DMS53 treated with DMSO at 0.1 percent for 48 hours (cell line): ENCODE data around the gene DUSP2.

ENCODE experiments used
- DNase-seq: peaks from one replicate; lab custom pipeline; 2025; ENCODE audit not compliant: unreplicated experiment; lab: John Stamatoyannopoulos, UW

Gene DUSP2

DNA sequence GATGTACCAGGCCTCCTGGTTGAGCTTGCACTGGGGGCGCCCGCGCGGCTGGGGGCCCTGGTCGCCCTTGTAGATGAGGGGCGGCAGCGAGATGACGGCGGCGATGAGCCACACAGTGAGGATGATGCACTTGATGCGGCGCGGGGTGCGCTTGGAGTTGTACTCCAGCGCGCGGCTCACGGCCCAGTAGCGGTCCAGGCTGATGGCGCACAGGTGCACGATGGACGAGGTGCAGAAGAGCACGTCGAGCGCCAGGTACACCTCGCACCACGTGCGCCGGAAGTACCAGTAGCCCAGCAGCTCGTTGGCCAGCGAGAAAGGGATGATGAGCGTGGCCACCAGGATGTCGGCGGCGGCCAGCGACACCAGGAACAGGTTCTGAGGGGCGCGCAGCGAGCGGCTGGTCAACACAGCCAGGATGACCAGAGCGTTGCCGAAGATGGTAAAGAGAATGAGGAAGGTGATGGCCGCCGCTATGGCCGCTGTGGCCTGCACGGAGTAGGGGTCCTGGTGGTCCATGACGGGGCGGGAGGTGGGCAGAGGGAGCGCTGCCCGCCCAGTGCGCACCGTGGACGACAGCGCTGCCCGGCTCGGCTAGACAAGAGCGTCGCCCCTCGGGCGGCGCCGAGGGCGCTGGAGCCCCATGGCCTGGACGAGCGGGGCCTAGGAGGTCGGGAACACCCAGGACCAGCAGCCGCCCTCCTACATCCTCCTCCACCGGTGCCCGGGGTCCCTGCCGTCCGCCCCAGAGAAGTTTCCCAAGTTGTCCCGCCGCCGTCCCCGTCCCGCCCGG lies 29.4 kb downstream of the DUSP2 start:
- no peak for DNase-seq

DNA sequence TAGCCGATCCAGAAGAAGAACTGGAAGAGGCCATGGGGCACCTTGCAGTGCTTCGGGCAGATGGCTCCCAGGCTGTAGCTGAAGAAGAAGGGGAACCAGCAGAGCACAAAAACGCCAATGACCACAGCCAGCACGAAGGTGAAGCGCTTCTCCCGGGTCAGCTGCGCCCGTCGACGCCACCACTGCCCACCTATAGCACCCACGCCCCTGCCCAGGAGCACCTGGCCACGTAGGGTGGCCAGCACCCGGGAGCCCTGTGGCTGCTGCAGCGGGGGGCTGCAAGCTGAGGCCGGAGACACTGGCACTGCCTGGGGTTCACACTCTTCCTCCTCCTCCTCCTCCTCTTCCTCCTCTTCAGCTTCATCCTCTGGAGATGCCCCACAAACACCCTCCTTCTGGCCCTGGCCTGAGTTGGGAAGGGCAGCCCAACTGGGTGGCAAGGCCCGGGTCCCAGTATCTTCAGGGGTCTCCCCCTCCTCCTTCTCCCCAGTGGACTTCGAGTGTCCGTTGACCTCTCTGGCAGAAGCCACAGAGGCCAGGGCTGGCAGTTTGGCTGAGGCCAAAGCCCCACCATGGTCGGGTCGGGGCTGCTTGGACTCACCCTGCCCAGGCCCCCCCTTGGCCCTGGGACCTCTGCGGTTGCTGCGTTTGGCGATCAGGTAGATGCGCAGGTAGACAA lies 30.2 kb downstream of the DUSP2 start:
- DNase-seq = no peak

DNA sequence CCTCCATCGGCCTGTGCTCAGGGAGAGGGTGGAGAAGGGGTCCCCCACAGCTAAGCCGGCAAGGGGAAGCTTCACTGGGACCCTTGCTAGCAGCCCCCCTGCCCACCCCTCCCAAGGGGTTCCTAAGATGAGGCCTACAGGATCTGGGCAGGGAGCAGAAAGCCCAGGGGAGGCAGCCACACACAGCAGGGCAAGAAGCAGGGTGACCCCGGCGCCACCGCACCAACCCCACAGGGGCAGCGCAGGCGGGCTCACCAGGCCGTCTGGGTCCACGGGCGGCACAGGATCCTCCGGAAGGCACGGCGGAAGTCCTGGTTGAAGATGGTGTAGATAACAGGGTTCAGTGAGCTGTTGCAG lies 30.7 kb downstream of the DUSP2 start:
- no peak for DNase-seq

DNA sequence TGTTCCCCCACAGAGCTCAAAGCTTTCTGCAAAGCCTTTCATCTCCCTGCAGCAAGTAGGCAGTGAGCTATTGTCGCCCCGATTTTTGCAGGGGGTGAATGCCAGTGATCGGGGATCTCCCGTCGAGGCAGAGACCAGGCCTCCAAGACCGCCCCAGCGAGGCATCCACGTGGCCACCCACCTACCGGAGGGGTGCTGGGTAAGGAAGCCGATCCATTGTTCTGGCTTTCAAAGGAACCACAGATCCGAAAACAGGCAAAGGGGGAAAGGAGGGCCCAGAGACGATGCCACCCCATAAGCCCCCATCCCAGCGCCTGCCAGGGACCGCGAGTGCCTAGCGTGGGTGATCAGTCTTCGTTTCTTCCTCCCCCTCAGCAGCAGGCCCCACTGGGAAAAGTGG lies 31.3 kb downstream of the DUSP2 start:
- DNase-seq = no peak

DNA sequence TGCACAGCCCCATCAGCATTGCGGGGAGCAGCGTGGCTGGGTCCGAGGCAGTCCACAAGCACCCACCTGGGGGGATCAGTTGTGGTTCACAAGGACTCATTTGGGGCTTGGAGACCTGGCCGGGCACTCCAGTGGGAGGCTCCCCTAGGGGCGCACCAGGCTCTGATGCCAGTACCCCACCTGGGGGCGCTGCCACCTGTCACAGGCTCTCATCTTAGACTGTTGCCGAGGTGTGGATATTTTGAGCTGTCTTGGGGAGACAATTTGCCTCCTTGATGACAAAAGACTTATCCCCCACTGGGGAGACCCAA lies 31.9 kb downstream of the DUSP2 start:
- DNase-seq = no peak

DNA sequence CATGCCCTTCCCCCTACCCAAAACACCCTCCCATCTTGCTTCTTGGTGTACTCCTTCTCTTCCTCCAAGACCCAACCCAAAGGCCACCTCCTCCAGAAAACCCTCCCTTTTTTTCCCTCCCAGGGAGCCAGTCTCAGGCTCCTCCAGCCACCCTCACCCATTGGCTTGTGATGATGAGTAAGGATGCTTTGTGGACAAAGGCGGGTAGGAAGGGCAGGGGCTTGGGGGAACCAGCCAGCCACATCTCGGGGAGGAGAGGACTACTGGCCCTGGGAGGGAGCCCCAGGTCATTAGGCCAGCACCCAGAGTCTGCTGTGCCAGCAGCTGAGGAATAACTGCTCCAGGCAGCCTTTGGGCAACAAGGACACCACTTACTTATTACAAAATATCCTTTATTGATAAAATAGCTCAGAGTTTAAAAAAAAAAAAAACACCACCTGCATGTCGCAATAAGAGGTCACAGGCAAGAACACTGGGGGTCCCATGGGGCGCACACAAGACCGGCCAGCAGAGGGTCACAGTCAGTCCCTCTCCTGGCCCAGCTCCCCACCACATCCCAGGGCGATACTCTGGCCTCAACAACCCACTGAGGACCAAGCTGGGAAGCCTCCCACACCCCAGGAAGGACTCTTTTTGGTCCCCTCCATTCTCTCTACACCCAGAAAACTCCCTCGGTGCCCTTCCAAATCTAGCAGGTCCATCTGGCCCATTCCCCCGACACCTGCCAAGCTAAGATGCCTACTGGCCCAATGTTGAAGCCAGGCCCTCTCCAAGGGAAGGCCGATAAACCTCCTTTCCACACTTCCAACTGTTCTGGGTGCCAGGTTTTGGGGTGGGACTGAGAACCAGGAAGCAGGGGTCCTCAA lies 32.5 kb downstream of the DUSP2 start:
- DNase-seq = no peak

DNA sequence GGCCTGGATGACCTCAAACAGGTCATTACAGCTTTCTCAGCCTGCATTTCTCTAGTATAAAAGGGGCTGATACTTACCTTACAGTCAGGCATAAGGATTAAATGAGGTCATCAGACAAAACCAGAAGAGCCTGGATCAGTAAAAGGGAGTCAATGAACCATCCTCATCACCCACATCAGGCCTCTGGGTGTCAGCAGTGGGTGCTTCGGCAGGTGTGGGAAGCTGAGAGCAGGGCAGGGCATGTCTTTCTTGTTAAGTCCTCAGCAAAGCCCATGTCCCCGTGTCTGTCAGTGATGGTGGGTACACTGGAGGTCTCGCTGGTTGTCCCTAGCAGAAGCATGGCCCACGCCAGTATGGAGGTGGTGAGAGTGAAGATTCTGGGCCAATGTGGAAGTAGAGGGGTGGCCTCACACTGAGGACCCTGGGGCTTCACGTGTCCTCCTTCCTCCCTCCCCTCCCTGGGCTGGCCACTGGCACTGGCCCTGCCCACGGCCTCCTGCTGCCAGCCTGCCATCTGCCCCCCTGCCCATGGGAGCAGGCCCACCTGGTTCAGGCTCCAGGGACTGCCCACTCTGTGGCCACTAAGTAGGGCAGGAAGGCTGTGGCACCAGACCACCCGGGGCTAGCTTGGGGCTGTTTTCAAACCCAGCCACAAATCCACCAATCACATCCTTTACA lies 33.3 kb downstream of the DUSP2 start:
- DNase-seq = peak; percentile 21

DNA sequence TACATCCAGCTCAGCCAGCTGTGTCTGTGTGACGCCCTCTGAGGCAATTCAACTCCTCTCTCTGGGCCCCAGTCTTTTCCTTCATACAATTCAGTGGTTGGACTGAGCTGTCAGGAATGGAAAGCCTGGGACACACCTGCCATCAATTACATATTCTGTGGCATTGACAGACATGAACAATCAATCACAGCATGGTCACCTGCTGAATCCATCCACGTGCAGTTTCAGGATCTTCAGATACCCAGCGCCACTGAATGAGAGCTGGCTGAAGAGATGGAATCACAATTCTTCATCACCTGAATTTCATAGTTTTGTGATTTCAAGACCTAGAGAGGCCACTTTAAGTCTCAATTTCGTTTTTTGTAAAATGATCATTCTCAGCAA lies 34.0 kb downstream of the DUSP2 start:
- DNase-seq = no peak

DNA sequence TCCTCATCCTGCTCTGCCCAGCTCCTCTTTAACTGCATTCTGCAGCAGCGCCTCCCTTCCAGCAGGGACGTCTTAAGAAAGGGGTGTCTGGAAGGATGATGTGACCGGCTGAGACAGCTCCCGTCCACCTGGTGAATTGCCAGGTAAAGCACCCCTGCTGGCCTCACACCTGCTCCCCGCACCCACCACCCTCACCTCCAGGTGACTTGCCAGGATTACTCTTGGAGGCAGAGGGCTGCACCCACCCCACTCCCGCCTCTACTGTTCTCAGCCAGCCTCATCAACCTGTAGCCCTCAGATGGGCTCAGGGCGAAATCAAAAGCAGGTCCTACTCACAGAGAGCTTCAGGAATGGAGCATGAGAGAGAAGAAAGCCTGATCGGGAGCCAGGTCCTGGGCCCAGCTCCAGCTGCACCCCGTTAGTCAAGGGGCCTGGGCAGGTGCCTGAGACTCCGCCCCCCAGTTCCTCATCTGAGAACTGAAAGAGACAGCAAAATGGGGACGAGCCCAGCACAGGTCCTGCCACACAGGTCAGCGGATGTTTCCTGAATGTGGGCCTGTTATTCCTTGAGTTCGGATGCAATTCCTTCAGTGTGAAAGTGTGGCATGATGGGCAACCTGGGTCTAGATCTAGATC lies 34.5 kb downstream of the DUSP2 start:
- no peak for DNase-seq

DNA sequence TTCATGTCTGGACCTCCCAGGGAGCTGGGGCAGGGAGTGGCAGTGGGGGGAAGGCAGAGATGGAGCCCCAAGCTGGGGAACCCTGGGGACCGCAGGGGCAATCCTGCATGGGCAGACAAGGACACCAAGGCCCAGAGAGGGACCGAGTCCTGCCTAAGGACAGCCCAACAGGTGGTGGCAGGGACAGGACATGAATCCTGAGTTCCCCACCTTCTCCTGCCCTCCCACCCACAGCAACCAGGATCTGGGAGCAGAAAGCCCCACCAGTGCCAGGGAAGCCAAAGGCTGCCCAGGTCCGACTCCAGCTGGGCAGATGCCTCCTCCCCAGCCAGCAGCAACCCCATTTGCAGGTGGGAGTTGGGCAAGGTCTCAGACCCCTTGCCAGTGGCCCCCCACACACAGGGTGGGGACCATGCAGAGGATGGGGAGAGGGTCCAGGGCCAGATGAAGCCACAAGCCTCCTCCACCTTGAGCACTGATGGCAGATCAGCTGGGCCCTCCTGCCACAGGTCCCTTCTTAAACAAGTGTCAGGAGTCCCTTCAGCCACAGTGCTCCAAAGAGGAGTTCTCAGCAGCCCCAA lies 35.2 kb downstream of the DUSP2 start:
- no peak for DNase-seq

DNA sequence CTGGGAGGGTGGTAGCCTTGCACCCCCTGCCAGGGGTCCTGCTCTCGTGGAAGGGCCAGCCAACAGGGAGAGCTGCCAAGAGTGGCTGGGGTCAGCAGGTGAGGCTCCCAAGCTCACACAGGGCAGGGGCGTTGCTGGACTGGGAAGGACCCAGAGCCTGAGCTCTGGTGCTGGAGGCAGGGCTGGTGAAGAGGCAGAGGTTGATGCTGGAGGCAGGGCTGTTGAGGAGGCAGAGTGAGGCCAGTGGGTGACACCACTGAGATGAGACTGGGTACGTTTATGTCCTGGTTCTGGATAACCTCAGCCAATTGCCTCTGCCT lies 35.9 kb downstream of the DUSP2 start:
- no peak for DNase-seq

DNA sequence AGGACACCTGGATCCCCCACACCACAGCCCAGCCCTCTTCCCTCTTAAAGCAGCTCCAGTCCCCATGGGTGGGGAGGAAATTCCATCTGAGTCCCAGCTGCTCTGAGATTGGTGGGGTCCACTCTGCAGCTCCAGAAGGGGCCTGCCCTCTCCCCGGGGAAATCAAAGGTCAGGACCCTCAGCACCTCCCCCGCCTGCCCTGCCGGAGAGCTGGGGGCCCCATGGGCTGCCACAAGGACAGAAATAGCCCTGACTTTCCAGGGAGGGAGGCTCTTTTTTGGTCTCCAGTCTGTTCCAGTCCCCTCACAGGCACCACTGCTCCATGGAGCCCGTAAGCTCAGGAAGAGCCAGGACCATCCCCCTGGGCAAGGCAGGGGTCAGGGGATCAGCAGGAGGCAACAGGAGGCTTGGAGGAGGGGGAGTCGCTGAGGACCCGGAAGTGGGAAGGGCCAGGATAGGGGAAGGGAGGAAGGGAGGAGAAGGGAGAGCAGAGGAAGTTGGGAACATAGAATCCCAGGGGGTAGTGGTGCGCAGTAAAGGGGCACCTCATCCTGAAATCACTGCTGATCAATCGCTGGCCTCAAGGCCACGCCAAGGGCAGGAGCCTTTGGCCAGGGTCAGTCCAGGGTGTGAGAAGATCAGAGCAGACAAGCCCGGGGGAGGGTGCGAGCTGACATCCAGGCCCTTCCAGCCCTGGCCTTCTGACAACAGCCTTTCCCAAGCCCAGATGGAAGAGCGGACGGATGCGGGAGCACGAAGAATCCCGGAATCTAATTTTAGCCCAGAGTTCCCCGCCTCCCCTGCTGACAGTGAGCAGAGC lies 36.5 kb downstream of the DUSP2 start:
- no peak for DNase-seq

DNA sequence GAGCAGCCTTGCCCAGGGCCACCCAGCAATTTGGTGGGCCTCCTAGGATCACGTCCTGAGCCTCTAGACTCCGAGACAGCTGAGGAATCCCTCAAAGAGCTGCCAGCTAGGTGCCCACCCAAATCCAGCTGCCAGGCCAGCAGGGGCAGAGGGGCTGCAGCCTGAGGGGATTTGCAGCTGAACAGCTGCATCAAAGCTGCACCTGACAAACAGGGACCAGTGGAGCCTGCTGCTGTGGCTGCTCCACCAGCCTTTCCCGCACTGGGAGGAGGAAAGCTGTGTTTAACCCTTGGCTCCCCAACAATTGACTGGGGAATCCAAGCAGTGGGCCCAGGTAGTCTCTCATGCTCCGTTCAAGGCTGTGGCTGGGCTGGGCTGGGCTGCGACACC lies 37.1 kb downstream of the DUSP2 start:
- DNase-seq = no peak

DNA sequence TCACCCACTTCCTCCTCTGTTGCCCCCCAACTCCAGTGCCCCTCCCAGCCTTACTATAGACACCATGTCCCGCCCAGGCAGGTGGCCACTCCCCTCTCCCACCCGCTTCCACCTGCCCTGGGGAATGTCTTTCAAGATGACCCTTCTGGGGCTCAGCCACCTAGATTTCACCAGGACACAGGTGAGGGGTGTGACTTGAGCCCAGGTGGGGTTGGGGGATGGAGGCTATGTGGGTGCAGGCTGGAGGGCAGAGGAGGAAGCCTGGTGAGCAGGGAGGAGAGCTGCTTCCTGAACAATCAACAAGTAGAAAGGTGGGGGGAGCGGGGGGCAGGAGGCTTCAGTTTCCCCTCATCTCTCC lies 37.6 kb downstream of the DUSP2 start:
- DNase-seq = no peak

DNA sequence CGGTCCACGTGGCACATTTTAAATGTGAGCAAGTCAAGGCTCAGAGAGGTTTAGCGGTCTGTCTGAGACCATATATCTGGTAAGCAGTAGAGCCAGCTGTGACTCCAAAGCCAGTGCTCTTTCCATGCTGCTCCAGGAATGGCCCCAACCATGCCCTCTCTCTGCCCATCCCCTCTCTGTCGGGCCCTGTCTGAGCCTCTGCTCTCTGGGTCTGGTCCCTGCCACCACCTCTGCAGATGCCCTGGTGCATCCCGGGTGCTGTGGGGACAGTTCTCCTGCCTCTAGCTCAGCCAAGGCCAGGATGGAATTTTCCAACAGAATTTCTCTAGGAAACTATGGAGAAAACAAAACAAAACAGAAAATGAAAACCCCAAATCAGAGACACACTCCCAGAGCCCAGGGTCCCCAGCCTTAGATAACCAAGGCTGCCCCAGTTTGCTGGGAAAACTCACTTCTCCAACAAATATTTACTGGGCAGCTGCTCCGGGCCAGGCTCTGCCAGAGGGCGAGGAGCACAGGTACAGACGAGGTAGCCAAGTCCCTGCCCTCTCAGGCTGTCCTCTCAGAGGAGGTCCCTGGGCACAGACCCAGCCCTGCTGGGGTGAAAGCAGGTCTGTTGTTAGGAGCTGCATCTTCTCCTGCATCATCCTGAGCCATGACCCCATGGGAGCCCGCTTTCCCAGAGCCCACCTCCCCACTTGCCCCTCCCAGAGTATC lies 38.1 kb downstream of the DUSP2 start:
- no peak for DNase-seq

DNA sequence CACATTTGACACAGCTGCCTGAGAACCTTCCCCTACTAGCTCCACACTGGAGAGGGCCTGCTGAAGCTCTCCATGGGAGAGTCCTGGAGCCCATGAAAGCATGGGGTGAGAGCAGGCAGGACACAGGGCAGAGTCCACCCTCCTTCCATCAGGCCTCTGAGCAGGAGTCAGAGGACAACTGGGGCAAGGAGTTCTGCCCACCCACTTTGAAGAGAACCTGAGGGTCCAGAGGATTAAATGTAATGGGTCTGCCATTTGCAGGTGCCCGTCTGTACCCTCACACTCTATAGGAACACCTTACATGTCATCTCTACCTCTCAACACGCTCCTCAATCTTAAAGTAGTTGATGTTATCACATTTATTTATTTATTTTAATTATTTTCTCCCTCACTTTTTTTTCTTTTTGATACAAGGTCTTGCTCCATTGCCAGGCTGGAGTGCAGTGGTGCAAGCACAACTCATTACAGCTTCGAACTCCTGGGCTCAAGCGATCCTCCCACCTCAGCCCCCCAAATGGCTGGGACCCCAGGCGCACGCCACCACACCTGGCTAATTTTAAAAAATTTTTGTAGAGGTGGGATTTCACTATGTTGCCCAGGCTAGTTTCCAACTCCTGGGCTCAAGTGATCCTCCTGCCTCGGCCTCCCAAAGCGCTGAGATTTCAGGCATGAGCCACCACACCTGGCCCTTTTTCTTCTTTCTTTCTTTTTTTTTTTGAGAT lies 39.1 kb downstream of the DUSP2 start:
- DNase-seq = no peak

DNA sequence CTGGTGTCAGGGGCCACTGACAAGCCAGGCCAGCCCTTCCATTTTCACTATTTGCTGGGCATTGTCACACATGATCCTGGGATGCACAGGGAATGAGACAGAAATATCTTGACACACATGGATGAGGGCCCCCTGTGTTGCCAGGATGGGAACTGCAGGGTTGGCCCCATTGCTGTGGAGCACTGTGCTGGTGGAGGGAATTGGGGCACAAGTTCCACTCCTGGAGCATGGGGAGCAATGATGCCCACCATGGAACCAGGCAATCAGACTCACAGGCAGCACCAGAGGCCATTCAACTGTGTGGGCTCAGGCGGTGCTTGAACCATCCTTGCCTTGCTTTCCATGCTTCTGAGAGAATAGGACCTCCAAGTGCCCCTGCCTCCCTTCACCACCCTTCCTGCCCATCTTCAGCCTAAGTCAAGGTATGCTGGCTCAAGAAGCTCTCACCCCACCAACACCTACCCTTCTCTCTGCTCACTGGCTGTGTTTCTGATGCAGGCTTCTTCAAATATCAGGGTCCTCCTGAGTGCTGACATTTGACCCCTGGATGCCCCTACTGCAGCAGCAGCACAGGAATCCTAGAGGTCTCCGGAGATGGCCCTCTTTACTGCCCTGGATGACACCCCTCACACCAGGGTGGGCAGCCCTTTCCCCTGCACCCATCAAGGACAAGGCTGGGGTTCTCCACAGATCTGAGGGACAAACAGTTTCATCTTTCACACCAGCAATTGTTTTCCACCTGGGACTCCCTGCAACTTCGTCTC lies 39.9 kb downstream of the DUSP2 start:
- no peak for DNase-seq

DNA sequence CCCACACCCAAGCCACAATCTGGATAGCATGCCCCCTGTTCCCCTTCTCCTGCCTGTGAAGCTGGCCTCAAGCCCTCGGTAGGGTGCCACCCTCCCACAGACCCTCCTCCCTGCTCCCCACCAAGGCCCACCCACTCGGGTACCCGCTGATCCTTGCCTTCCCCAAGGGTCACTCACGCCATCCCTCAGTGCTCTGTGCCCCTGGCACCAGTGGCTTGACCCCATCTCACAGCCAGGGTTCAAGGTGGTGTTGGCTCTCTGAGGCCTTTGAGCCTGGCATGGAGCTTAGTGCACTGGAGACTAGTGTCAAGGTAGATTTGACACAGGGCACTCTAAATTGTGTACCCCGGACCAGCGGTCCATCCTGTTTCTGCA lies 40.8 kb downstream of the DUSP2 start:
- no peak for DNase-seq
